Gastrocnemius medialis (tissue), 4 donors: ENCODE measurements around the gene FAM13A. TPM values are rescaled to one million over a fixed set of nuclear protein-coding genes. Genes with fewer than 3 reads are reported as not detected.
"Not testable (repeated sequence)": the region's sequence is repeated elsewhere in the genome, so short reads cannot be mapped to it uniquely, and the experiment has no call there.

Experiments used
- ATAC-seq, 2 donors: fragments of 150-250 bp; one replicate each; pipeline ENCODE4 v1.9.1; 2016
- DNase-seq, 2 donors: peaks; one replicate each; pipeline ENCODE4 v3.0.0-alpha.2; 2019
- H3K27ac ChIP-seq, 4 donors: fragments of 200-600 bp; sonication (generic); 1 replicate in 1 of 4; 2 replicates in 3 of 4; pipeline ENCODE4 v1.5.1; 2016 to 2018; ENCODE audit warnings: mild to moderate bottlenecking in 2 of 4, moderate library complexity in 1 of 4
- H3K27me3 ChIP-seq, 3 donors: fragments of 200-600 bp; sonication (generic) in 2 of 3; 1 replicate in 1 of 3; 2 replicates in 2 of 3; pipeline versions ENCODE4 v1.5.1 to v1.6.0; 2016 to 2019; ENCODE audit warnings: mild to moderate bottlenecking in 1 of 3, moderate library complexity in 1 of 3
- H3K36me3 ChIP-seq, 2 donors: fragments of 200-600 bp; sonication (generic) in 1 of 2; one replicate each; pipeline ENCODE4 v1.5.1; 2017 to 2018
- H3K4me1 ChIP-seq, 2 donors: fragments of 200-600 bp; sonication (generic) in 1 of 2; one replicate each; pipeline ENCODE4 v1.5.1; 2016 to 2017; ENCODE audit warnings: mild to moderate bottlenecking in 2 of 2
- H3K4me3 ChIP-seq, 4 donors: fragments of 200-600 bp; sonication (generic) in 3 of 4; 1 replicate in 1 of 4; 2 replicates in 3 of 4; pipeline ENCODE4 v1.5.1; 2016 to 2019; ENCODE audit warnings: mild to moderate bottlenecking in 2 of 4
- H3K9me3 ChIP-seq, 3 donors: fragments of 200-600 bp; sonication (generic) in 2 of 3; 1 replicate in 1 of 3; 2 replicates in 2 of 3; pipeline ENCODE4 v1.5.1; 2016 to 2019
- POLR2A ChIP-seq, 2 donors: fragments of 450-650 bp; IDR thresholded peaks; one replicate each; pipeline ENCODE4 v1.6.1; 2017; ENCODE audit warnings: antibody characterized with exemption in 2 of 2, mild to moderate bottlenecking in 2 of 2, moderate library complexity in 2 of 2
- in situ Hi-C, 4 donors: fragments of 200-750 bp; cut with MboI; loops; one replicate each; pipeline versions ENCODE4 v1.15.0 to v1.8.0; 2017; ENCODE audit warnings: low sequenced_read_pairs in 4 of 4
- intact Hi-C: fragments of 100-400 bp; cut with DNase I; formaldehyde crosslinking; loops from one replicate; pipeline ENCODE4 v1.15.1; 2023; ENCODE audit warnings: low total_unique reads
- total RNA-seq, 4 donors: library from RNA; depleted of rRNA; stranded (reverse); fragments of >200 nt; gene quantifications; one replicate each; pipeline versions ENCODE4 v1.1.0 to v1.2.3, GENCODE V29; 2016
- TF ChIP-seq, protein P1 (sequence below), 5 experiments: fragments of 450-650 bp in 3 of 5; fragments of 200-600 bp in 2 of 5; sonication (generic) in 2 of 5; IDR thresholded peaks in 4 of 5; conservative IDR thresholded peaks in 1 of 5; 1 replicate in 4 of 5; 2 replicates in 1 of 5; pipeline ENCODE4 v1.5.1; 2016 to 2019; ENCODE audit warnings: antibody characterized with exemption in 5 of 5, mild to moderate bottlenecking in 3 of 5, moderate library complexity in 3 of 5

FAM13A gene
- total RNA-seq, 4 donors from 2014 or later = 6.7 to 14.1 (median 11.4) TPM

DNA sequence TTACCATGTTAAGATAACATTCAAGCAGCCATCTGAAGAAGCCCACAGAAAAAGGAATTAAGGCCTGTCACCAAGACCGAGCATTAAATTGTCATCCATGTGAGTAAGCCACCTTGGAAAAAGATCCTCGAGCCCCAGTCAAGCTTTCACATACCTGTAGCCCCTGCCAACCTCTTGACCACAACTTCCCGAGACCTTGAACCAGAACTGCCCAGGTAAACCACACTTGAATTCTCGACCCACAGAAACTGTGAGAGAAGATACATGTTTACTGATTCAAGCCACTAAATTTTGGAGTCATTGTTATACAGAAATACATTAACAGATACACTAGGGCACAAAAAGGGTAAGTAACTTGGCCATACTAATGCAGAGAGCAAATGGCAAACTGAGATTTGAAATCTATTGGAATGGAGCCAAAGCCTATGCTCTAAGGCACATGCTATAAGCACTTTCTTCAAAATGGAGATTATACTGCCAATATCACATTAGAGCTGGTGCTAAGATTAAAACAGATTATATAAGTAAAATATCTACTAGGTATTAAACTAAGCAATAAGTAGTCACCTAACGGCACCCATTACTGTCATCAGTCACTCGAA lies 49.5 kb downstream of the FAM13A start:
- ATAC-seq (no peak), DNase-seq (no peak)
- no peak overlapping the region for H3K4me3 ChIP-seq
- intact Hi-C loops (loop anchor here (5.0 kb wide), 1 partner anchor 380 kb away; no protein-coding TSS in a partner anchor), in situ Hi-C loops (no loop called here)
- H3K4me1 ChIP-seq = no peaks in the 10 kb centered on the region
- H3K27me3 ChIP-seq = no peaks in the 10 kb centered on the region
- H3K36me3 ChIP-seq = no peaks in the 10 kb centered on the region
- H3K9me3 ChIP-seq = no peaks in the 10 kb centered on the region
- TF ChIP-seq POLR2A (IDR thresholded peaks at IDR 0.05) = no peak
- no peak overlapping the region for H3K27ac ChIP-seq

DNA sequence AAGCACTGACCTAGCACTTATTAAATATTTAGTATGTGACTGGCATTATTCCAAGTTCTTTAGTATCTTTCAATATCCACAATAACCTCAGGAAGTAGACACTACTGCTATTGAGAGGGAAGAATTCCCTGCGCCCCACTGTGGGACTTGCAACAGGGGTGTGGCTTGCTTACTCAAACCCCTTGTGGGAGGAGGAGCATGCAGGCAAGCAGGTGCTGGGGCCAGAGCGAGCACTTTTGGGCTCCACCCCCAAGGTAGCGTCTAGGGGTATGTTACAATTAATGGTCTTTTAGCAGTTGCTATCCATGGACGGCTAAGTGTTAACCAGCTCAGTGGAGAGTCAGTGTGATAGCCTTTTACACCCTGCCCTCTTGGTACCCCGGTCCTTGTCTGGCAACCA lies 50.7 kb downstream of the FAM13A start:
- in situ Hi-C loops (no loop called here), intact Hi-C loops (loop anchor here (5.0 kb wide), 1 partner anchor 379 kb away; no protein-coding TSS in a partner anchor)
- no peak for TF ChIP-seq POLR2A (IDR thresholded peaks at IDR 0.05)
- TF ChIP-seq, protein P1, sequence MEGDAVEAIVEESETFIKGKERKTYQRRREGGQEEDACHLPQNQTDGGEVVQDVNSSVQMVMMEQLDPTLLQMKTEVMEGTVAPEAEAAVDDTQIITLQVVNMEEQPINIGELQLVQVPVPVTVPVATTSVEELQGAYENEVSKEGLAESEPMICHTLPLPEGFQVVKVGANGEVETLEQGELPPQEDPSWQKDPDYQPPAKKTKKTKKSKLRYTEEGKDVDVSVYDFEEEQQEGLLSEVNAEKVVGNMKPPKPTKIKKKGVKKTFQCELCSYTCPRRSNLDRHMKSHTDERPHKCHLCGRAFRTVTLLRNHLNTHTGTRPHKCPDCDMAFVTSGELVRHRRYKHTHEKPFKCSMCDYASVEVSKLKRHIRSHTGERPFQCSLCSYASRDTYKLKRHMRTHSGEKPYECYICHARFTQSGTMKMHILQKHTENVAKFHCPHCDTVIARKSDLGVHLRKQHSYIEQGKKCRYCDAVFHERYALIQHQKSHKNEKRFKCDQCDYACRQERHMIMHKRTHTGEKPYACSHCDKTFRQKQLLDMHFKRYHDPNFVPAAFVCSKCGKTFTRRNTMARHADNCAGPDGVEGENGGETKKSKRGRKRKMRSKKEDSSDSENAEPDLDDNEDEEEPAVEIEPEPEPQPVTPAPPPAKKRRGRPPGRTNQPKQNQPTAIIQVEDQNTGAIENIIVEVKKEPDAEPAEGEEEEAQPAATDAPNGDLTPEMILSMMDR (IDR thresholded peaks at IDR 0.05 in 4 of 5, conservative IDR thresholded peaks at IDR 0.05 in 1 of 5) = no peak
- Histone ChIP-seq H3K4me3 (no peak overlapping the region), H3K27me3 (no peaks in the 10 kb centered on the region), H3K9me3 (no peaks in the 10 kb centered on the region), H3K27ac (no peak overlapping the region), H3K36me3 (no peaks in the 10 kb centered on the region), H3K4me1 (peaks cover under 1 to 7% of the 10 kb centered on the region in 2 donors)
- DNase-seq = no peak
- no peak for ATAC-seq

DNA sequence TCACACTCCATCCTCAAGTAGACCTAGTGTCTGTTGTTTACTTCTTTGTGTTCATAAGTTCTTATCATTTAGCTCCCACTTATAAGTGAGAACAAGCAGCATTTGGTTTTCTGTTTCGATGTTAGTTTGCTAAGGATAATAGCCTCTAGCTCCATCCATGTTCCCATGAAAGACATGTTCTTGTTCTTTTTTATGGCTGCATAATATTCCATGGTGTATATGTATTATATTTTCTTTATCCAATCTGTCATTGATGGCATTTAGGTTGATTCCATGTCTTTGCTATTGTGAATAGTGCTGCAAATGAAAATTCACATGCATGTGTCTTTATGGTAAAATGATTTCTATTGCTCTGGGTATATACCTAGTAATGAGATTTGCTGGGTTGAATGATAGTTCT lies 51.9 kb downstream of the FAM13A start:
- DNase-seq, ATAC-seq, H3K36me3 ChIP-seq, H3K27ac ChIP-seq, in situ Hi-C loops, H3K4me3 ChIP-seq, H3K27me3 ChIP-seq, H3K4me1 ChIP-seq, H3K9me3 ChIP-seq: not testable (repeated sequence)
- intact Hi-C loops = loop anchor here (5.0 kb wide), 1 partner anchor 378 kb away; no protein-coding TSS in a partner anchor

DNA sequence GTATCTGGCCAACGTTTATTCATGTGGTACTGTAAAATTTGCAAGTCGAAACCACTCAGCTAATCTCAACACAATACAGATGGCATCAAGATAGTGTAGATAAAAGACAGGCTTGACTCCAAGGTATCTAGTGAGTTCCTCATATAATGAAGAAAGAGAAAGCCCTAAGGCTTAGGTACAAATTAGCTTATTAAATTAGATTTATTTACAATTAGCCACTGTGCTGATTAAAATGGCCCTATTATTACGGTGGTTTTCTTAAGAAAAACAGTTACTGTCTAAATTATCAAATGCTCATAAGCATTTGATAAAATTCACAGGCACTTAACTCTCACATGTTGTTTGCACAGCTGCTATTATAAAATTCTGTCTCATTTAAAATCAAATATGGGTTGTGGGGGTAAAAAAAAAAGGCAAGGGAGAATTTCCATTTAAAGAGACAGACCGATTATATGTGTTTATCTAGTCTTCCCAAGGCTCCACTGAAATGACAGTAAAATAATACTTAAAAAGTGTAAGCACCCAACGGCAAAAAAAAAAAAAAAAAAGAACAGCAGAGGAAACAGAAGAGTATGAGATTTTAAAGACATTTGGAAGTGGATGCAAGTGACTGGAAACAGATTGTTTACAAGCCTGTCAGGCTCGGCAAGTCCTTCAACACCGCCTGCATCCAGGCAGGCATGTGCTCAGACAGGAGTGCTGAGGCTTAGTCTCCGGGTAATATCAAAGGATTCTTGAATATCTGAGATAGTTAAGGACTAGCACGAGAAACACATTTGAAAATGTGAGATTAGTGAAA lies 55.1 kb downstream of the FAM13A start:
- H3K27me3 ChIP-seq = no peaks in the 10 kb centered on the region
- no peak overlapping the region for H3K27ac ChIP-seq
- H3K4me1 ChIP-seq = peaks cover 4 to 8% of the 10 kb centered on the region in 2 donors
- no peak for ATAC-seq
- H3K9me3 ChIP-seq = no peaks in the 10 kb centered on the region
- H3K4me3 ChIP-seq = no peak overlapping the region
- DNase-seq = no peak
- in situ Hi-C loops (no loop called here), intact Hi-C loops (no loop called here)
- no peak for TF ChIP-seq POLR2A (IDR thresholded peaks at IDR 0.05)
- TF ChIP-seq, protein P1 (IDR thresholded peaks at IDR 0.05 in 4 of 5, conservative IDR thresholded peaks at IDR 0.05 in 1 of 5) = no peak
- H3K36me3 ChIP-seq = no peaks in the 10 kb centered on the region

DNA sequence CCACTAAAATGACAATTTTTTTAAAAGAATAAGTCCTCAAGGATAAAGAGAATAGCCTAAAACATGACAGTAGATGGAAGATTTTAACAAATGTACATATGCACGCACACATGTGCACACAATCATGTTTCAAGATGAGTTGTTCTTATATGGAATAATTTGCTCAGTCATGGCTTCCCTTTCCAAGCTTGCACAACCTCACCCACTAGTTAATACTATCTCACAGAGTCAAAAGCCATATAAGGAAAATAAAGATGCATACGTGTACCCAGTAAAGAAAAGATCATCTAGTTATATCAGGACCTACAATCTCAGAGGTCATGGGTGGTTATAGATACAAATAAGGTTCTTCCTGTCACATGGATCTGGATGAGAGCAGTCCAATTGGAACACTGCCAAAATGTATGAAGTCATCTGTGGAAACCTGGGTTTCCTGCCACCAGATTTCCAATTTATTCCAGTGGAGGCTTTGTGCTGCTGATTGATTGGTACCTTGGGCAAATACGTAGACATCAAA lies 56.1 kb downstream of the FAM13A start:
- Histone ChIP-seq H3K9me3 (no peaks in the 10 kb centered on the region), H3K4me1 (peaks cover 4 to 8% of the 10 kb centered on the region in 2 donors), H3K4me3 (no peak overlapping the region), H3K27ac (no peak overlapping the region), H3K27me3 (no peaks in the 10 kb centered on the region), H3K36me3 (no peaks in the 10 kb centered on the region)
- DNase-seq (no peak), ATAC-seq (peak in 1 of 2 donors; percentile 58)
- intact Hi-C loops (no loop called here), in situ Hi-C loops (no loop called here)
- TF ChIP-seq POLR2A (IDR thresholded peaks at IDR 0.05) = no peak
- TF ChIP-seq, protein P1 (IDR thresholded peaks at IDR 0.05 in 4 of 5, conservative IDR thresholded peaks at IDR 0.05 in 1 of 5) = no peak
